ENCODE results near the gene DNAJC5. TPM values are rescaled to one million over a fixed set of nuclear protein-coding genes. Genes with fewer than 3 reads are reported as not detected.

Gene DNAJC5
- total and polyA plus RNA-seq, 2 donors (not counting 3 experiments of a cell fraction or from before 2014, with no cell fraction given) = 44.7 to 60.3 TPM

DNA sequence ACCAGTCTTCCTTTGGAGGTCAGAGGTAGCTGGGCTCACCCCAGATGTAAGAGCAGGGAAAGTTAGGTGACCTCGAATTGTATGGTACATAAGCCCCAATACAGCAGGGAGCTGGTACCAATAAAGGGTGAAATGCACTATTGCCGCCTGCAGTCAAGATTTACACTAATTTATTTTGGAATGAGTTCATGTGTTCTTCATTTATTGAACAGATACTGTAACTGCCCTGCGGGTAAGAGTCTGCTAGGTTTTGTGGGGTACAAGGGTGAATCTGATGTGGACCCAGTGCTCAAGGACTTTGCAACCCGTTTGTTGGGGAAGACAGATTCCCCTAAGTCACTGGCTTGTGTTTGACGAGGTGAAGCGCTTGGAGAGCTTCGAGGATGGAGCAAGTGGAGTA is 2.5 kb upstream of the DNAJC5 start:
- no peaks in the 10 kb centered on the region for H3K9me1 ChIP-seq (replicated peaks; ENCODE audit: control insufficient read depth, extremely low read depth, insufficient read depth, low read length)
- TF ChIP-seq GATA2 (IDR thresholded peaks at IDR 0.05; ENCODE audit: insufficient read depth, insufficient read length, low read depth, low read length) (no peak), EZH2 (IDR thresholded peaks at IDR 0.05; ENCODE audit: borderline replicate concordance, low read depth, low read length, severe bottlenecking) (no peak), FOS (IDR thresholded peaks at IDR 0.05; ENCODE audit: borderline replicate concordance, insufficient read depth, low read length) (no peak), MYC (IDR thresholded peaks at IDR 0.05; ENCODE audit: low read depth, low read length) (no peak), POLR2AphosphoS5 (IDR thresholded peaks at IDR 0.05; ENCODE audit: insufficient read depth, low read depth, low read length) (no peak), POLR2A (IDR thresholded peaks at IDR 0.05; ENCODE audit: low read depth, low read length) (no peak), JUN (IDR thresholded peaks at IDR 0.05; ENCODE audit: borderline replicate concordance, insufficient read depth, insufficient read length, low read depth) (no peak)
- TF ChIP-seq, protein P1, sequence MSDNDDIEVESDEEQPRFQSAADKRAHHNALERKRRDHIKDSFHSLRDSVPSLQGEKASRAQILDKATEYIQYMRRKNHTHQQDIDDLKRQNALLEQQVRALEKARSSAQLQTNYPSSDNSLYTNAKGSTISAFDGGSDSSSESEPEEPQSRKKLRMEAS (IDR thresholded peaks at IDR 0.05; ENCODE audit: insufficient read depth, insufficient read length) = no peak
- TF ChIP-seq, protein P2, sequence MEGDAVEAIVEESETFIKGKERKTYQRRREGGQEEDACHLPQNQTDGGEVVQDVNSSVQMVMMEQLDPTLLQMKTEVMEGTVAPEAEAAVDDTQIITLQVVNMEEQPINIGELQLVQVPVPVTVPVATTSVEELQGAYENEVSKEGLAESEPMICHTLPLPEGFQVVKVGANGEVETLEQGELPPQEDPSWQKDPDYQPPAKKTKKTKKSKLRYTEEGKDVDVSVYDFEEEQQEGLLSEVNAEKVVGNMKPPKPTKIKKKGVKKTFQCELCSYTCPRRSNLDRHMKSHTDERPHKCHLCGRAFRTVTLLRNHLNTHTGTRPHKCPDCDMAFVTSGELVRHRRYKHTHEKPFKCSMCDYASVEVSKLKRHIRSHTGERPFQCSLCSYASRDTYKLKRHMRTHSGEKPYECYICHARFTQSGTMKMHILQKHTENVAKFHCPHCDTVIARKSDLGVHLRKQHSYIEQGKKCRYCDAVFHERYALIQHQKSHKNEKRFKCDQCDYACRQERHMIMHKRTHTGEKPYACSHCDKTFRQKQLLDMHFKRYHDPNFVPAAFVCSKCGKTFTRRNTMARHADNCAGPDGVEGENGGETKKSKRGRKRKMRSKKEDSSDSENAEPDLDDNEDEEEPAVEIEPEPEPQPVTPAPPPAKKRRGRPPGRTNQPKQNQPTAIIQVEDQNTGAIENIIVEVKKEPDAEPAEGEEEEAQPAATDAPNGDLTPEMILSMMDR (IDR thresholded peaks at IDR 0.05; ENCODE audit: extremely low read depth in 1 of 2, insufficient read depth in 1 of 2, low read depth in 1 of 2, low read length in 2 of 2) = no peak
- no peak for DNase-seq (ENCODE audit: low read depth, low spot score)
- H3K27me3 ChIP-seq (ENCODE audit: control insufficient read depth in 2 of 2, insufficient read depth in 2 of 2, low read length in 2 of 2) = no peaks in the 10 kb centered on the region
- H3K79me2 ChIP-seq (ENCODE audit: control insufficient read depth, insufficient read depth, low read length) = peaks cover 22% of the 10 kb centered on the region
- no peak overlapping the region for H3K4me3 ChIP-seq (replicated peaks in 1 of 3; ENCODE audit: insufficient read depth in 1 of 3, low read depth in 1 of 3, low read length in 3 of 3)
- H3K9ac ChIP-seq (replicated peaks; ENCODE audit: extremely low read depth, insufficient read depth, low read length) = no peak overlapping the region
- H3K9me3 ChIP-seq (replicated peaks; ENCODE audit: control insufficient read depth, insufficient read depth, low read length) = no peaks in the 10 kb centered on the region
- BruUV-seq (replicated peaks) = no TSS peak
- no peak for FAIRE-seq
- H2AFZ ChIP-seq (ENCODE audit: low read depth, low read length) = no peak overlapping the region
- dilution Hi-C loops (cut with MboI; ENCODE audit: extremely low pct_ligation_motif_present, low sequenced_read_pairs) (no loop called here), intact Hi-C loops (cut with micrococcal nuclease) (loop anchor here (10.0 kb wide), 1 partner anchor 162 kb away; no protein-coding TSS in a partner anchor)
- POLR2A ChIA-PET = interaction anchor here (0.7 kb wide), 1 partner anchor 910 kb away, joined by 10 read pairs; no protein-coding TSS in a partner anchor
- H3K27ac ChIP-seq (ENCODE audit: insufficient read depth, low read depth, low read length) = no peak overlapping the region
- H3K36me3 ChIP-seq (ENCODE audit: control insufficient read depth in 2 of 2, extremely low read depth in 1 of 2, insufficient read depth in 2 of 2, low read length in 2 of 2) = peaks cover 13 to 37% of the 10 kb centered on the region in 2 experiments
- CTCF ChIA-PET = no interaction called here
- peaks cover 6% of the 10 kb centered on the region for H4K20me1 ChIP-seq (replicated peaks; ENCODE audit: control insufficient read depth, extremely low read depth, insufficient read depth, low read length)
- peaks cover 14% of the 10 kb centered on the region for H3K4me1 ChIP-seq (ENCODE audit: control insufficient read depth, extremely low read depth, insufficient read depth, low read length)
- H3K4me2 ChIP-seq (ENCODE audit: insufficient read depth, low read length) = no peak overlapping the region
